RWPE2 (cell line): ENCODE data around the gene CXCL16.

Experiments
- ATAC-seq: fragments of 200-7000 bp; cut with Tn5 transposase; 3 replicates; pipeline ENCODE4 v1.9.1; 2021; ENCODE audit warnings: low read depth
- DNase-seq: peaks from one replicate; pipeline ENCODE4 v3.0.0-alpha.2; 2020; ENCODE audit warnings: low spot score
- H3K27ac ChIP-seq: fragments of 450-650 bp; 2 replicates; pipeline ENCODE4 v1.5.1; 2017; ENCODE audit warnings: mild to moderate bottlenecking; ENCODE audit not compliant: poor library complexity, severe bottlenecking
- H3K27me3 ChIP-seq: fragments of 250-450 bp; sonication (Bioruptor Pico); 2 replicates; pipeline ENCODE4 v1.5.1; 2021; ENCODE audit warnings: mild to moderate bottlenecking, moderate library complexity; ENCODE audit not compliant: insufficient read depth, poor library complexity, severe bottlenecking
- H3K36me3 ChIP-seq: fragments of 250-450 bp; sonication (Bioruptor Pico); 2 replicates; pipeline ENCODE4 v1.5.1; 2020; ENCODE audit warnings: low read depth, mild to moderate bottlenecking, moderate library complexity
- H3K4me1 ChIP-seq: fragments of 250-450 bp; sonication (Bioruptor Pico); 2 replicates; pipeline ENCODE4 v1.5.1; 2021; ENCODE audit warnings: mild to moderate bottlenecking, moderate library complexity; ENCODE audit not compliant: insufficient read depth, poor library complexity, severe bottlenecking
- H3K4me3 ChIP-seq: fragments of 250-450 bp; sonication (Bioruptor Pico); 2 replicates; pipeline ENCODE4 v1.5.1; 2021; ENCODE audit warnings: mild to moderate bottlenecking, moderate library complexity; ENCODE audit not compliant: severe bottlenecking
- H3K9me3 ChIP-seq: fragments of 250-450 bp; sonication (Bioruptor Pico); 2 replicates; pipeline ENCODE4 v1.5.1; 2021; ENCODE audit warnings: mild to moderate bottlenecking, moderate library complexity; ENCODE audit not compliant: severe bottlenecking
- CTCF ChIP-seq: fragments of 450-650 bp; IDR thresholded peaks from one replicate; pipeline ENCODE4 v1.5.1; 2017; ENCODE audit warnings: mild to moderate bottlenecking, moderate library complexity; ENCODE audit not compliant: poor library complexity, severe bottlenecking

CXCL16 gene

GRCh38 chr17:4786106-4786511, 46.4 kb upstream of the CXCL16 start, which contains the start of gene VMO1:
VMO1 (minus strand) TSS chr17:4786364; CDS start chr17:4786352, 12 bp downstream.
- no peaks in the 10 kb centered on the region for H3K27me3 ChIP-seq
- peaks cover 7% of the 10 kb centered on the region for H3K4me1 ChIP-seq
- no peaks in the 10 kb centered on the region for H3K36me3 ChIP-seq
- H3K27ac ChIP-seq, result no peak within 1 kb of the TSS
- DNase-seq, result no peak
- TF ChIP-seq CTCF, result no peak
- no peak within 1 kb of the TSS for H3K4me3 ChIP-seq
- ATAC-seq, result no peak
- H3K9me3 ChIP-seq, result no peaks in the 10 kb centered on the region

- Histone ChIP-seq H3K4me1 (peaks cover 7% of the 10 kb centered on the region), H3K9me3 (no peaks in the 10 kb centered on the region), H3K4me3 (no peak overlapping the region), H3K27me3 (no peaks in the 10 kb centered on the region), H3K27ac (no peak overlapping the region), H3K36me3 (no peaks in the 10 kb centered on the region)
- TF ChIP-seq CTCF, result no peak
- ATAC-seq (no peak), DNase-seq (no peak)
Measured at GRCh38 chr17:4785311-4786105, 45.8 kb upstream of the CXCL16 start.

DNA sequence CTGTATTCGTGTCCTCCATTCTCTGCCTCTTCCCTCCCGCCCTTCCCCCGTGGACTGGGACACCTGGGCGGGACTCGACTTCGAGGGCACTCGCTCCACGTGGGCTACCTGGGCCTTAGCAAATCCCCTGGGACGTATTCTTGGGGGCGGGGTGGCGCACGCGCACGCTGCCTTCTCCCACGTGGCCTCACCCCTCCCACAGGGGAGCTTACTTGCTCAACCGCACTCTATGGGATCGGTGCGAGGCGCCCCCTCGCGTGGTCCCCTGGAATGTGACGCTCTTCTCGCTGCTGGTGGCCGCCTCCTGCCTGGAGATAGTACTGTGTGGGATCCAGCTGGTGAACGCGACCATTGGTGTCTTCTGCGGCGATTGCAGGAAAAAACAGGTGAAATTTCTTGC, 42.9 kb upstream of the CXCL16 start:
- Histone ChIP-seq H3K9me3 (no peaks in the 10 kb centered on the region), H3K36me3 (no peaks in the 10 kb centered on the region), H3K4me1 (peaks cover 2% of the 10 kb centered on the region), H3K4me3 (no peak overlapping the region), H3K27ac (no peak overlapping the region), H3K27me3 (no peaks in the 10 kb centered on the region)
- ATAC-seq (no peak), DNase-seq (no peak)
- no peak for TF ChIP-seq CTCF

GRCh38 chr17:4780325-4780955, 40.7 kb upstream of the CXCL16 start:
- no peak overlapping the region for H3K4me3 ChIP-seq
- H3K27ac ChIP-seq, result no peak overlapping the region
- no peak for TF ChIP-seq CTCF
- no peaks in the 10 kb centered on the region for H3K27me3 ChIP-seq
- H3K4me1 ChIP-seq, result no peaks in the 10 kb centered on the region
- H3K36me3 ChIP-seq, result no peaks in the 10 kb centered on the region
- ATAC-seq, result no peak
- no peak for DNase-seq
- H3K9me3 ChIP-seq, result no peaks in the 10 kb centered on the region
